GM19452 (cell line): ENCODE measurements around the gene MTG1.

ENCODE experiments used
- ATAC-seq: cut with Tn5 transposase; IDR thresholded peaks from one replicate; pipeline ENCODE4 v1.9.1; 2021; ENCODE audit not compliant: unreplicated experiment

The MTG1 gene, protein sequence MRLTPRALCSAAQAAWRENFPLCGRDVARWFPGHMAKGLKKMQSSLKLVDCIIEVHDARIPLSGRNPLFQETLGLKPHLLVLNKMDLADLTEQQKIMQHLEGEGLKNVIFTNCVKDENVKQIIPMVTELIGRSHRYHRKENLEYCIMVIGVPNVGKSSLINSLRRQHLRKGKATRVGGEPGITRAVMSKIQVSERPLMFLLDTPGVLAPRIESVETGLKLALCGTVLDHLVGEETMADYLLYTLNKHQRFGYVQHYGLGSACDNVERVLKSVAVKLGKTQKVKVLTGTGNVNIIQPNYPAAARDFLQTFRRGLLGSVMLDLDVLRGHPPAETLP

DNA sequence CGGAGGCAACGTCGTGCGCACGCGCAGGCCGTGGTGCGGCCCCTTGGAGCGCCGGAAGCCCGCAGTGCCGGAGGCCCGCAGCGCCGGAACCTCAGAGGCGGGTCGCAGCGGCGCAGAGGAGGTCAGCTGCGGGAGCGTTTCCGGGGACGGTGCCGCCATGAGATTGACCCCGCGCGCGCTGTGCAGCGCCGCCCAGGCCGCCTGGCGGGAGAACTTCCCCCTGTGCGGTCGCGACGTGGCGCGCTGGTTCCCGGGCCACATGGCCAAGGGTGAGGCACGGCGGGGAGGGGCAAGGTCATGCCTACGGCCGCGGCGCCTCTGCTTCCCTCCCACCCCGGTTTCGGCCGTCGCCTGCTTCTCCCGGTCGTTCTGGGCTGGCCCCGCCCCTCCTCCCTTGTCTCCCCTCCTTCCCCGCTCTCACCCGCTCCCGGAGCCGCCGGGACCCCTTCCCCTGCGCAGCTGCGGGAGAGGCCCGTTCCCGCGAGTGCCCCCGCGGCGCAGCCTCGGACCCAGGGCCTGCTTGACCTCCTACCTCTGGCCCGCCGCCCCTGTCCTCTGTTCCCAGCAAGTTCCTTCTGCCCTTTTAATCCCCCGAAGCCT is at the start of gene MTG1:
Gene MTG1 (plus strand): TSS at position 94 of the 600 bp plus-strand sequence. CDS start 64 bp downstream, at position 158.
- ATAC-seq = peak; percentile 59

DNA sequence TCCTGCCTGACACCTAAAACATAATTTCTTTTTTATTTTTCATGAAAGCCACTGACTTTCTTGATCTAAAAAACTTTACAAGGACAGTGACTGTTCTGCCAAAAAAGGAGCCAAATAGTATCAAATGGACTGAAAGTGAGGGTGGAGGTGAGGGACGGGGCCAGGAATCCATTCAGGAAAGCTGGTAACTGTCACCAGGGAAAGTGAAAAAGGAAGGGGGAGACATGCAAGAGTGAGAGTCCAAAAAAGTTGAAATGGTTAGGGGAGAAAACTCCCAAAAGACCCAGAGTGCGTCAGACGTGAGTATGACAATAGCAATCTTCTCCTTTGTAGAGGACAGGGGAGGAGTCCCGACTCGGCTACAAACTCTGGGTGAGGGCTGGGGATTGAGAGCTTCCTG is 49.7 kb upstream of the MTG1 start:
- ATAC-seq = no peak

DNA sequence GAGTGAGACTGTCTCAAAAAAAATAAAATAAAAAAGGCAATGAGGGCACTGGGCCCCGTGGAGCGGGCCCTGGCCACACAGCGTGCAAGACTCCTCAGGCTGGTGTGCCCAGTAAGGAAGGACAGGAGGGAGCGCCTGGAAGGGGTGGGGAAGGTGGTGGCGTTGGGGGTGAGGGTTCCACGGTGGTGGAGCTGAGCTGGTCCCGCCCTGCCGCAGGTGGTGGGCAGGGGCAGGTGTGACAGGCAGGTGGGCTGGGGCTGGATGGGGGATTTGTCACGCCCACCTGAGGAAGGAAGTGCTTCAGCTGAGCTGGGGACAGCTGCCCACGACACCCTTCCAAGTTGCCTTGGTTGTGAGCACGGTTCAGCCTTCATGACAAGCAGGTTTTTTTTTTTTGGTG is 47.5 kb upstream of the MTG1 start:
- no peak for ATAC-seq

DNA sequence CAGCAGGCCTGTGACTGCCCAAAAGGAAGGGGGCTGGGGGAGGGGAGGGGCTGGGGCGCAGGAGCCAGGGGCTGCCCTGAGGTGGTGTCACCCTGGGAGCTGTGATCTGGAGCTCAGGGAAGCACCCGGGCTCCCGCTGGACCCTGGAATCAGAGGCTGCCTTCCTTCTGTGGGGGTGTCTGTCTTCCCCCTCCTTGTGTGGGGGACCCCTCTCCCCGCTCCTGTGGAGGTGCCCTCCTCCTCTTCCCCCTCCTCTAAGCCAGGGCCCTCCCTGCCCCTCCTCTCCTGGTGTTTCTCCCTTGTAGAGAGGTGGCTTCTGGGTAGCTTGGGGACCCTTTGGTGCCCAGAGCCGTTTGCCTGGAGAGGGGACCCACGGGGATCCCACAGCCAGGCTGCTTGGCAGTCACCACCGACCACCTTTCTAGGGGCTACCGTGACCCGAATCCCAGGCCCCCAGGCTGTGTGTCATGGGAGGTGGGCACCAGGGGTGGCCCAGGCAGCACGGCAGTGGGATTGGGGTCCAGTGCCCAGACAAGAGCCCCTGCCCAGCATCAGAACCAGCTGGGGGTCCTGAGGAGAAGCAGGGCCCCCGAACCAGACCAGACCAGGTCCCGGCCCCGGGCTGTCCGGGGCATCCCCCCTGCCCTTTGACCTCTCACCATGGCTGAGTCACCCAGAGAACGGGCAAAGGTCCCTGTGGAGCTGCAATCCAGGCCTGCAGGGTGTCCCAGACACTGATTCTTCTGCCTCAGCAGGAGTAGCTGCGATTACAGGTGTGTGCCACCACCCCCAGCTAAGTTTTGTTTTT is 46.0 kb upstream of the MTG1 start:
- ATAC-seq = no peak

DNA sequence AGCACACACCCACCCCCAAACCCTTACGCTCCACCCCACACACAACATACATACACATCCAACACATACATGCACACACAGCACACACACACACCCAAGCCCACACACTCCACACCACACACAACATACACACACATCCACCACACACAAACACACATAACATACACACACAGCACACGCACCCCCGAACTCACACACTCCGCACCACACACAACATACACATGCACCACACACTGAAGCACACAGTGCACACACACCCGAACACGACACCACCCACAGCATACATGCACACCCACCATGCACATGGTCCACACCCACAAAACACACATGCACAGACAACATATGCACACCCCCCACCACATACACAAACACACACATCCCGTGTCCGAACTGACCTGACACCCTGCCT is 44.8 kb upstream of the MTG1 start:
- no peak for ATAC-seq

DNA sequence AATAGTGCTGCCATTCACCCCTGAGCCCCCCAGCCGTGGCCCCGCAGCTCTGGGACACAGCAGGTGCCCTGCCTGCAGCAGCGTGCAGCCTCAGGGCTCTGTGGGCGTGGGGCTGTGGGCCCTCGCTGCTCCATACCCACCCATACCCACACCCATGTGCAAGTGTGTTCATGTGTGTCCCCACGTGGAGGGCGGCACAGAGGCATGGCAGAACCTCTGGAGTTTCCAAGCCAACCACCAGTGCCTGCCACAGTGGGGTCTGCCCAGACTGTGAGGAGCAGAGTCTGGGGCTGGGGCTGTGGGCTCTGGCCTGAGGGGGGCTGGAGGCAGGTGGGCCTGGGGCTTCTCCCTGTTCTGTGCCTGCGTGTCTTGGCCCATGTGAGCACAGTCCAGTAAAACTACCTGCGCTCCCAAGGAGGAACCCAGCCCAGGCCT is 44.4 kb upstream of the MTG1 start:
- no peak for ATAC-seq

DNA sequence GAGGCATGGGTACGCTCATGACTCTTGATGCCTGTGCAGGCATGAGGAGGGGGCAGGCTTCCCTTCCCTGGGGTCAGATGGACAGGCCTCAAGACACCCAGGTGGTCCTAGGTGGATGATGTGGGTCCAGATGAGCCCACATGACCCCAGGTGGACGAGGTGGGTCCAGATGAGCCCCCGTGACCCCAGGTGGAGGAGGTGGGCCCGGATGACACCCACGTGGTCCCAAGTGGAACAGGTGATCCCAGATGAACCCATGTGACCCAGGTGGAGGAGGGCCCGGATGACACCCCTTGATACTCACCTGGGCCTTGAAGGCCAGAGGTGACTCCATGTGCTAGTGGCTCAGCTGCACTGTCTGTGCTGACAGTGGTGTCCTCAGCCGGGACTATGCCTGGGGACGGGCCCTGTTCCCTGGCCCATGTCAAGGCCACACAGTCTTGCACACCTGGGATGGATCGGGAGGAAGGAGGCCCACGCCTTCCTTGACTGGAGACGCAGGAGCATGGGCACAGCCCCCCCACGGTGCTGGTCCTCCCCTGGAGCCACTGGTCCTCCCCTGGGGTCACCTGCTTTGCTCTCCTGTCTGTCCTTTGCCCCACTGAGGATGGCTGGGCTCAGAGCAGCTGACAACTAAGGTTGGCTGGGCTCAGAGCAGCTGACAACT is 43.5 kb upstream of the MTG1 start:
- no peak for ATAC-seq

DNA sequence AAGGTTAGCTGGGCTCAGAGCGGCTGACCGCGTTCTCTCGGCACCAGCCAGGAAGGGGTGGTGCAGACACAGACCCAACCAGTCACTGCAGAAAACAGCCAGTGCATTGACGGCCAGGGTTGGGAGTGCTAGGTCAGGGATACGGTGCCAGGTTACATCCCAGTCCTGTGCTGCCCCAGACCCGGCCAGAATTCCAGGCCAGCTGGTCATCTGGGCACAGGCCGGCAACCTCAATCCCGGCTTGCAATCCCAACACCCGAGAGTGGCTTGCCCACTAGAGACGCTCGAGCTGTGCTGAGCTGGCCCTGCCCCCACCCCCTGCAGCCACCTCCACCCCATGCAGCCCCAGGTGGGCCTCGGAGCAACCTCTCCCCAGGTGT is 43.0 kb upstream of the MTG1 start:
- no peak for ATAC-seq

DNA sequence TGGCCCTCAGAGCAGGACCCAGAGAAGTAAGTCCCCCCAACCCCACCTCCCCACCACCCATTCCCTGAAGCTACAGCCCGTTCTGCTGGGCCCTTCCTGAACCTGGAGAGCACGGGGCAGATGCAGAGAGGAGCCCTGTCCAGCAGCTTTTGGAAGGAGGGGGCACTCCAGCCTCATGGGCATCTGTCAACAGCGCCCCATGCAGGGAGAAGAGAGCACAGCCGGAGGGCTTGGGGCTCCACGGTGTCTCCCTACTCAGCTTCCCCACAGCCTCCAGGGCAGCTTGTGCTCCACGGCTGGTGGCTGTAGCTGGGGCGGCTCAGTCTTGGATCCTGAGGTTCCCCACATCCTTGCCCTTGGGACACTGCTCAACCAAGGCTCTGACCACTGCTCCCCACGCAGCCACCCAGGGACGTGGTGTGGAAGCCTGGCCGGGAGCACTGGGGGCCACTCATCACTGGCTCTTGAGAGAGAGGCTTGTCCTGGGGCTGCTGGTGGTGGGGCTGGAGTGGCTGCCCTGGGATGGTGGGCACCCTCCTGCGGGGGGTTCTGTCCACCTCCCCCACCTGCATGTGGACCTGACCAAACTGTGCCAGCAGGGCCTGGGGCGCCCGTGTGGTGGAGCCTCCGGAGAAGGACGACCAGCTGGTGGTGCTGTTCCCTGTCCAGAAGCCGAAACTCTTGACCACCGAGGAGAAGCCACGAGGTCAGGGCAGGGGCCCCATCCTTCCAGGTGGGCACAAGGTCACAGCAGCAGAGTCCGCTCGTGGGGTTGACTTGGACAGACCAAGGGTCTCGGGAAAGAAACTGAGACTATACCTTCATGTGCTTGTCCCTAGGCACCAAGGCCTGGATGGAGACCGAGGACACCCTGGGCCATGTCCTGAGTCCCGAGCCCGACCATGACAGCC is 42.3 kb upstream of the MTG1 start:
- ATAC-seq = no peak

DNA sequence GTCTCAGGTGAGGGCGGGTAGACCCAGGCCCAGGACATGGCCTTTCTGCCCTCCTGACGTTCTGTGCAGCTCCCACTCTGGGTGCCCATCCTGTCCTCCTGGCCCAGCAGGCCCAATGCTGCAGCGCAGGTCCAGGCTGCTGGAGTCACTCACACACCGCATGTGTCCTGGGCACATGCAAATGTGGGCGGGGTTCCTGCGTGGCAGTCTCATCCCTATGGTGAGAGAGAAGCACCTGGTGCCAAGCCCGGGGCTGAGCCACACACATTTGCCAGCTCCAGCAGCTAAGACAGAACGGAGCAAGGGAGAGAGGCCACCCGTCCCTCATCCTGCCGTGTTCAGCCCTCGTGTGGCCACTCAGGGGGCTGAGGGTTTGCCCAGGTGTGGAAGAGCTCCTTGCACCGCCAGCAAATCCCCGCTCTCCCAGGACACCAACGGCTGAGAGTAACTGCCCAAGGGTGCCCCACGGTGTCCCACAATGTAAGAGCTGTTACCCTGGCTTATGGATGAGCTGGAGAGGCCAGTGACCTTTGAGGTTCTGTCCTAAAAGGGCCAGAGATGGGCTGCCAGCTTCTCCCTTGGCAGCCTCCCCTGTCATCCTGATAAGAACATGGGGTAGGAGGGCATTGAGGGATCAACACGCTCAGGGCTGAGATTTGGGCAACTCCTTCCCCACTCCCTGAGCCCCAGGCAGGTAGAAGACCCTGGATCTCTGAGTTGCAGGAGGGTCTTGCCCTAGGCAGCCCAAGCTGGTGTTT is 40.6 kb upstream of the MTG1 start:
- ATAC-seq = no peak

DNA sequence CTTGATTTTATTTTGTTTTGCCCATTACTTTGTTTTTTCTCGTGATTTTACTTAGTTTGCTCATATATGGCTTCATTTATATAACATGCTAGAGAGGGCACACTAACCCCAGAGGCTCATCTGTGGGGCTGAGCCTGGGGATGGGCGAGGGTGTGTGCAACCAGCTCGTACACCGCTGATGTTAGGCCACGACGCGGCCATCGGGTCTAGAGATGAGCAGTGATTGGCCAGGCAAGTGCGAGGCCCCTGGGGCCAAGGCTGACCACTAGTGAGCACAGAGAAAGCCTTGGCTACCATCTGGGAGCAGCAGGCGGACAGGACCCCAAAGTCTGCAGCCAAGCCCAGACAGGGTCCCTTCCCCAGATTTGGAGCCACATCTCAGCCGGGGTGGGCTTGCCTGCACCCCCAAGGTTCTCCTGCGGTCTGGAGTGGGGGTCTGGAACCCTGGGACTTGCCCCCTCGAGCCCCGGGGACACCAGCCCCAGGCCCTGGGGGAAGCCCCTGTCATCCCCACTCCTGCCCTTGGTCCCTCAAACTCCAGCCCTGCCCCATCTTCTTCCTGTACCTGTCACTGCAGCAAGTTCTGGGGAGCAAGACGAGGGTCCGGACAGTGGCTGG is 39.9 kb upstream of the MTG1 start:
- no peak for ATAC-seq

DNA sequence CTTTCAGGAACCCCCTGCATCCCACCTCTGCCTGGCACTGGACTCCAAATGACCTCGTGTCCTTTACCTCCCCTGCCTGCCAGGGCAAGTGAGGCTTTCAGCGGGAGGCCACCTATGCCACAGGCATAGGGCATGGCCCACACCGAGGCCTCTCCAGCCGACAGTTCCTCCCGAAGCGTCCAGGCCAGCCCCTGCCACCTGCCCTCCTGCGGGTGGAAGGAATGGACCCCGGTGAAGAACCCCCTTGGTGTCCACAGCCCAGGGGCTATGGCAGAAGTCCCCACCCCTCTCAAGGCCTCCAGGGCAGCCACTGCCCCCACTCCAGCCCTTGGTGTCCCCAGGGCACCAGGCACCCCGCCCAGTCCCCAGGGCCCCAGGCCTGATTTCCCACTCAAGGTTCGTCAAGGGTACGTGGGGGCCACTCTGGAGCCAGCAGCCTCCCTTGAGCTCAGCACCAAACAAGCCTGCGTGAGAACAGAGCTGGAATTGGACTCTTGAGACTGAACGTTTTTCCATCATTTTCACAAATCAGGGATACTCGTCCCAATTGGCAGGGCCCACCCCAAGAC is 39.2 kb upstream of the MTG1 start:
- ATAC-seq = no peak

DNA sequence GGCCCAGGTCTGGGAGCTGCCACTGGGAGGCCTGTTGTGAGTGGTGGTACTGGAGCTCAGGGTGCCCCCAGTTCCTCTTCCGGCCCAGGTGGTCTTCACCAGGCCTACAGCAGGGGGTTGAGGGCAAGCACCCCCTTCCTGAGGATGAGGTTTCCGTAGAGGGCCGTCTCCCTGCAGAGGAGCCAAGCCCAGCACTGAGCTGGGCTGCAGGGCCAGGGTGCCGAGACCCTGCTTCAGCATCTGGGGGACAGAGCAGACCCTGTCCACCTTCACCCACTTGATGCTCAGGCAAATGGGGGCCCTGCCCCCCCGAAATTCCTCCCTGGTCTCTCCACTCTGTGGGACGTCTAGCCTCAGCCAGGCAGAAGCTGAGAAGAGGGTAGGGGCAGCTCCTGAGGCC is 38.7 kb upstream of the MTG1 start:
- ATAC-seq = no peak

DNA sequence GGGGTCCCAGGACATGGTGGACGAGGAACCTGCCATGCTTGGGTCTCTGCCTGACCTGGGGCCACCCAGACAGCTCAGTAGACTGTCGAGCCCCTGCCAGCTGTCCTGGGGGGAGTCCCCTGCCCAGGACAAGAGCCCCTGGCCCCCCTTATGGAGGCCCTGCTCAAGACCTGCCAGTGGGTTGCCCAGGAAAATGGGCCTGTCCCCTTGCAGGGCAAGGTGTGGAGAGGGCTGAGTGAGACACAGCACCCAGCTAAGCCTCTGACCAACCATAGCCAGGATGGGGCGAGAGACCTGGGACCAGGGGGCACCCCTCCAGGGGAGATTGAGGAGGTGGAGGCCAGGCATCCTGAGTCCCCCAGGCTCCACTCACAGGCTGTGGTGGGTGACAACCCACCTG is 38.0 kb upstream of the MTG1 start:
- no peak for ATAC-seq

DNA sequence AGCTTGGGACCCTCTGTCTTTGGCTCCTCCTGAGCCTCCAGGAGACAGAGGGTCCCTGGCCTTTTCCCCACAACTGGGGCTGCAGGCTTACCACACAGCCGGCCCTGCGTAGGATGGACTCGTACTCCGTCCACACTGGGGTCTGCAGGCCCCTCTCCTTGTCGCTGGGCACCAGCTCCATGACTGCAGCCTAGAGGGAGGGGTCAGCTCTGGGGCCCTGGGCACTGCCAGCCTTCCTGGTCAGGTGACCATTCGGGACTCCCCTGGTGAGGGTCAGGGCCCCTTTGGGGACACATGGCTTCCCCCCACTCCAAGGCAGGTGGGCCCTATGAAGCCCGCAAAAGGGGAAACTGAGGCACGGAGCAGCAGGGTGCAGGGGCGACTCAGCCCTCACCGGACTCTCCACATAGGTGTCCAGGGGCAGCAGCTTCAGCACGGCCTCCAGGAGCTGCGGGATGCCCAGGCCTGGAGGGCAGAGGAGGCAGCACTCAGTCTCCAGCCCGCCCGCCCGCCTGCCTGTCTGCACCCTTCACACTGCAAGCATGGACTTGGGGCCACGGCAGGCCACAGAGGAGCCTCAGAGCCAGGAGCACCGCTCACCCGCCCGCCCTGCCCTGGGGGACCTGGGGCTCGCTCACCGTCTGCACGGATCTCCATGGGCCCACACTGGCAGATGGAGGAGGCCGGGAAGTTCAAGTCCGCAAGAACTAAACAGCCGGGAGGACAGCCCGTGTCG is 37.2 kb upstream of the MTG1 start:
- no peak for ATAC-seq

DNA sequence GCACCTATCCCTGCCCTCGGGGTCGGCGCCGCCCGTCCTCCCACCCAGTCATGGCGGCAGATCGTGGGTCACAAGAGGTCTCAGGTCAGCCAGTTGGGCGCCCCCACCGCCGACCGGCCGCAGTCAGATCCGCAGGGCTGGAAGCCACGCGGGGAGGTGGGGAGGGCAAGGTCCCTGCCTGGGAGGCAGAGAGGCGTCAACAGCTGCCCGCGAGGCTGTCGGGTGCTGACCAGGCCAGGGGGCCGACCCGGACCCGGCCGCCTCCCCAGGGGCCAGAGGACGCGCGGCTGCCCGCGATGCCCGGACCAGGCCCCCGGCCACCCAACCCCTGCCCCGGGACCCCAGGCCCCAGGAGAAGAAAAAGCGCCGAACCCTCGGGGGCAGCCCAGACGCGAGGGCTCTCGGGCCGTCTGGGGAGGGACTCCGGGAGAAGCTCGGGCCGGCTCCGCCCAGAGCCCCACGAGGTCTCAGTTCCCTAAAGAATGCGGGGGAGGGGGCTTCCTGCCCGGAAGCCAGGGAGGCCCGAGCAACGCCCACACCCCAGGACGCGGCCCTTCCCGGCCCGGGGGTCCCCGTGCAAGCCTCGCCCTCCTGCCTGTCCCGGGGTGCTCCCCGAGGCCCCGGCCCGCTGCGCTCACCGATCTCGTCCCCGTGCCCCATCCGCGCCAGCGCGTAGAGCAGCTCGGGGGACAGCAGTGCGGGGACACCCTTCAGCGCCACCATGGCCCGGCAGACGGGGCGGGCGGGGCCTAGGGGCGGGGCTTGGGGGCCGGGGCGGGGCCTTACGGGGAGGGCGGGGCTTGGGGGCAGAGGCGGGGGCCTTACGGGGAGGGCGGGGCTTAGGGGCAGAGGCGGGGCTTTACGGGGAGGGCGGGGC is 36.4 kb upstream of the MTG1 start, which contains the start of gene FUOM:
Gene FUOM (minus strand): TSS at position 735 of the 877 bp plus-strand sequence. CDS start 12 bp downstream, at position 723.
- peak; percentile 66 for ATAC-seq
